Mammary microvascular endothelial cell (primary cell): ENCODE results near the gene STK32A. TPM values are rescaled to one million over a fixed set of nuclear protein-coding genes. Genes with fewer than 3 reads are reported as not detected.

Source experiments
- total RNA-seq: library from RNA; depleted of rRNA; stranded (reverse); fragments of >200 nt; gene quantifications from 2 replicates; pipeline ENCODE4 v1.2.3, GENCODE V29; 2015

The STK32A gene
- 0.07 TPM in 1 of 2 replicates, not detected in the other for total RNA-seq

GRCh38 chr5:147234825-147235635, at the start of gene STK32A:
Gene STK32A, plus strand, starts transcription at chr5:147235026. Its CDS starts 4,609 bp downstream, at chr5:147239635.

